RWPE1 (cell line): ENCODE results near the gene PPP1R15B.

Source experiments
- CTCF ChIA-PET: fragments of 350-600 bp; sonication (Branson Sonifier 250); formaldehyde crosslinking; extraction: SDS; loops from one replicate; lab custom pipeline; 2021; lab: Yijun Ruan, JAX
- POLR2A ChIA-PET: fragments of 400-600 bp; formaldehyde crosslinking; extraction: SDS; loops from one replicate; lab custom pipeline; 2020; ENCODE audit warnings: antibody characterized with exemption; ENCODE audit not compliant: low non-redundant PET; lab: Yijun Ruan, JAX
- DNase-seq: peaks from one replicate; pipeline ENCODE4 v3.0.0; 2012; ENCODE audit warnings: low spot score
- H3K27ac ChIP-seq: fragments of 450-650 bp; 2 replicates; pipeline ENCODE4 v1.5.1; 2017
- CTCF ChIP-seq: fragments of 450-650 bp; conservative IDR thresholded peaks from 2 replicates; pipeline ENCODE4 v1.5.1; 2017; ENCODE audit warnings: low read depth, mild to moderate bottlenecking

PPP1R15B gene

DNA sequence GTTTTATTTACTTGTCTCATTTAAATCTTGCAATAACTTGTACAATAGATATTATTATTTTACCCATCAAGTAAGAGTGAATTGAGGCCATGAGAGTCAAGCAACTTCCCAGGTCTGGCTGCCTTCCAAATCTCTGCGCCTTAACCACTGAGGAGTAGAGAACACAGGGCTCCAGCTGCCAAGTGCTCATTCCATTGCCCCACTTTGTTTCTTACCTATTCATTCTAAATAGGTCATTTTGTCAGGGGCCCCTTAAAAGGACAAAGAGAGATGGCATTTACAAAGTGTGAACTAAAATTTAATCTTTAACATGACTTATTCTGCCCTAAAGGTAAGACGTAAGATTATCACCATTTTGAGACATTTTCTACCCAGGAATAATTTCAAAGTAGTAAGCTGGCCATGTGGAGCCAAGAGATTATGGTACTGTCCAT is 3.5 kb downstream of the PPP1R15B start:
- no peak for TF ChIP-seq CTCF
- DNase-seq = peak; percentile 59
- CTCF ChIA-PET = interaction anchor here (0.6 to 2.9 kb wide), 10 partner anchors 9 to 1952 kb away, joined by 3 to 16 read pairs (median 4); no protein-coding TSS in a partner anchor
- POLR2A ChIA-PET = no interaction called here
- H3K27ac ChIP-seq = no peak overlapping the region

DNA sequence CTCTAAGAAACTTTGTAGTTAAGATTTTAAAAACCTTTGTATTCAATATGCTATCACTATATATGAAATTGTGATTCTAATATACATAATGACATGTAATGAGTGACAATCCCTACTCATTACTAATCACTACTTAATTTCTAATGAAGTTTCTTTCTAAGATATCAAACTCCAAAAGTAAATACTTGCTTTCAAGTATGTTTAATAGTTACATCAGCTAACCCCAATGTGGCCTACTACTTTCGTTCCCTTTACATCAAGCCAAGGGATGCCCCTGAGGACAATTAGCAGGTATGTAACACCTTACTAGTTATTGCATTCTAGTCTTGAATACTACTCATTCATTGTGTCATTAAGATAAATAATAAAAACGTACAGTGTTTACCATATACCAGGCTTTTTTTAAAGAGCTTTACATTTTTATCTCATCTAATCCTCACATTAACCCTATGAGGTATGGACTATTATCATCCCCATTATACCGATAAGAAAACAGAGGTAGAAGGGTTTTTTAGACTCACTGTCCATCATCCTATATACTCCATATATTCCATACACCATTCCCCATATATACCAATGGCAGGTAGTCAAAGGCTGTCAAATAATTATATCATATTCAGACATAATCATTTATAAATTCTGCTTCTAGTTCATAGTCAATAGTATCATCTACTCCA is 4.2 kb downstream of the PPP1R15B start:
- CTCF ChIA-PET = interaction anchor here (0.7 to 2.9 kb wide), 7 partner anchors 9 to 96 kb away, joined by 3 to 16 read pairs (median 4); no protein-coding TSS in a partner anchor
- no peak overlapping the region for H3K27ac ChIP-seq
- no peak for DNase-seq
- POLR2A ChIA-PET = no interaction called here
- no peak for TF ChIP-seq CTCF

DNA sequence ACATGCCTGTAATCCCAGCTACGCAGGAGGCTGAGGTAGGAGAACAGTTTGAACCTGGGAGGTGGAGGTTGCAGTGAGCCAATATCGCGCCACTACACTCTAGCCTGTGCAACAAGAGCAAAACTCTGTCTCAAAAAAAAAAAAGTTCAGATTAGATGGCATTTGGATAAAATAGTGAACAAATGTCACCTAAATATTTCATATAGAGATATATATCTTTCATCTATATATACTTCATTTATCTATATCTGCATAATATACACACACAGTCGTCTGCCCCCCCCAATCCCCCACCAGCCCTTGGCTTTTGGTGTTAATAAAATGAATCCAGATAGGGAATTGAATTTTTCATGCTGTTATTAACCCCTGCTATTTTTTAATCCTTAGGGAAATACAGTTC is 5.0 kb downstream of the PPP1R15B start:
- POLR2A ChIA-PET = no interaction called here
- H3K27ac ChIP-seq = no peak overlapping the region
- CTCF ChIA-PET = interaction anchor here (0.7 to 2.9 kb wide), 2 partner anchors 8 to 97 kb away, joined by 9 to 16 read pairs; no protein-coding TSS in a partner anchor
- TF ChIP-seq CTCF = no peak
- DNase-seq = no peak

GRCh38 chr1:204405988-204406387 is 5.6 kb downstream of the PPP1R15B start:
- CTCF ChIA-PET = interaction anchor here (0.7 to 0.9 kb wide), 2 partner anchors 25 to 97 kb away, joined by 4 to 9 read pairs; no protein-coding TSS in a partner anchor
- TF ChIP-seq CTCF = no peak
- POLR2A ChIA-PET = interaction anchor here (0.6 kb wide), 1 partner anchor 13 kb away, joined by 5 read pairs; no protein-coding TSS in a partner anchor
- DNase-seq = no peak
- no peak overlapping the region for H3K27ac ChIP-seq

DNA sequence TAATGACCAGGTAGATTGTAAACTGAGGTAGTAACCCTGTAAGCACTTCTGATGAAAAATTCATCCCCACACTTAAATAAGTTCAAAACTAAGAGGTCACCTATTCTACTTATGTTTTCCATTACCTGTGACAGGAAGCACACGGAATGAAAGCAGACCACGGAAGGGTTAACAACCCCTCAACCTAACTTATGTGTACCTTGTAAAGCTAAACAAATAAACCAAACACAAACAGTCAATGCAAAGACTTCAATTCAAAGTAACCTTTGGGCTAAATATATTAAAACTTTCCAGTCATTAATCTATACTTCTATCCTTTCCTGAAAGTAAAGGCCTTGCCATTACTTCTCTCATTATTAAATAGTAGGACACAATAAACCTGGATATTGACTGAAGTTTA is 7.0 kb downstream of the PPP1R15B start:
- no peak overlapping the region for H3K27ac ChIP-seq
- no peak for DNase-seq
- ChIA-PET CTCF (no interaction called here), POLR2A (no interaction called here)
- TF ChIP-seq CTCF = no peak

GRCh38 chr1:204402391-204402790 is 9.2 kb downstream of the PPP1R15B start:
- no peak for TF ChIP-seq CTCF
- POLR2A ChIA-PET = no interaction called here

More at GRCh38 chr1:204402391-204402790, 9.2 kb downstream of the PPP1R15B start:
- DNase-seq = no peak
- H3K27ac ChIP-seq = peak overlapping the region; percentile 13; the same call in 1 of the 2 replicates
- CTCF ChIA-PET = no interaction called here
